NCI-H82 treated with DMSO at 0.1 percent for 48 hours (cell line): Measurements from ENCODE around the gene REEP1.
A peak's percentile ranks its signal among the peaks of the same experiment; 100 is the strongest.

ENCODE experiments used
- DNase-seq: peaks from one replicate; lab custom pipeline; 2025; ENCODE audit not compliant: unreplicated experiment; lab: John Stamatoyannopoulos, UW

The REEP1 gene

GRCh38 chr2:86347401-86347800 is 10.0 kb upstream of the REEP1 start:
- DNase-seq = no peak

GRCh38 chr2:86345783-86346370 is 8.5 kb upstream of the REEP1 start:
- DNase-seq = peak; percentile 29

GRCh38 chr2:86344404-86344803 is 7.0 kb upstream of the REEP1 start:
- no peak for DNase-seq

GRCh38 chr2:86342488-86342887 is 5.1 kb upstream of the REEP1 start:
- DNase-seq = no peak

GRCh38 chr2:86341470-86341869 is 4.0 kb upstream of the REEP1 start:
- no peak for DNase-seq

- no peak for DNase-seq
Observed at GRCh38 chr2:86338778-86339295, 1.4 kb upstream of the REEP1 start.

GRCh38 chr2:86336675-86337243 is 667 bp downstream of the REEP1 start:
- DNase-seq = no peak

- DNase-seq = no peak
Observed at GRCh38 chr2:86335865-86336674, 1.4 kb downstream of the REEP1 start.

GRCh38 chr2:86333378-86333777 is 4.0 kb downstream of the REEP1 start:
- peak; percentile 77 for DNase-seq

- DNase-seq = no peak
Observed at GRCh38 chr2:86332654-86333053, 4.8 kb downstream of the REEP1 start.

- DNase-seq = peak; percentile 34
Observed at GRCh38 chr2:86331384-86331783, 6.0 kb downstream of the REEP1 start.

GRCh38 chr2:86330001-86330400 is 7.4 kb downstream of the REEP1 start:
- no peak for DNase-seq

GRCh38 chr2:86323273-86324021 is 14.0 kb downstream of the REEP1 start:
- peak; percentile 23 for DNase-seq

GRCh38 chr2:86319700-86320580 is 17.5 kb downstream of the REEP1 start:
- DNase-seq = no peak

- DNase-seq = no peak
Observed at GRCh38 chr2:86315084-86315483, 22.3 kb downstream of the REEP1 start.

GRCh38 chr2:86314125-86314524 is 23.3 kb downstream of the REEP1 start:
- DNase-seq = no peak

GRCh38 chr2:86313341-86313740 is 24.1 kb downstream of the REEP1 start:
- no peak for DNase-seq

- no peak for DNase-seq
Observed at GRCh38 chr2:86311879-86312278, 25.5 kb downstream of the REEP1 start.

GRCh38 chr2:86309966-86310365 is 27.5 kb downstream of the REEP1 start:
- DNase-seq = no peak

GRCh38 chr2:86308984-86309695 is 28.3 kb downstream of the REEP1 start:
- no peak for DNase-seq
